PC-3 (cell line): Measurements from ENCODE around the gene PLA2G3. TPM values are rescaled to one million over a fixed set of nuclear protein-coding genes. Genes with fewer than 3 reads are reported as not detected.

ENCODE experiments used
- ATAC-seq: fragments of 200-7000 bp; cut with Tn5 transposase; 2 replicates; pipeline ENCODE4 v1.9.1; 2020; ENCODE audit warnings: mild to moderate bottlenecking, moderate library complexity
- BruUV-seq: library from RNA; stranded (reverse); fragments of 400-500 nt; replicated peaks from 2 replicates; lab custom pipeline; 2021; lab: Mats Ljungman, UMichigan
- CTCF ChIA-PET: fragments of 300-600 bp; sonication (Branson Sonifier 250); formaldehyde crosslinking; loops from one replicate; lab custom pipeline; 2022; ENCODE audit warnings: antibody characterized with exemption; lab: Charles Lee
- POLR2A ChIA-PET: fragments of 300-600 bp; sonication (Branson Sonifier 250); formaldehyde crosslinking; loops from one replicate; lab custom pipeline; 2022; ENCODE audit warnings: antibody characterized with exemption; ENCODE audit not compliant: unreplicated experiment; lab: Charles Lee
- DNase-seq: peaks from one replicate; pipeline ENCODE4 v3.0.0-alpha.2; 2015
- H2AFZ ChIP-seq: fragments of 300-600 bp; sonication (generic); 2 replicates; pipeline ENCODE4 v1.6.0; 2016; ENCODE audit warnings: antibody characterized with exemption, low read length
- H3F3A ChIP-seq: fragments of 300-600 bp; sonication (generic); one replicate; pipeline ENCODE4 v1.6.0; 2017; ENCODE audit warnings: antibody characterized with exemption, low read length, control low read depth, mild to moderate bottlenecking; ENCODE audit not compliant: unreplicated experiment
- H3K27ac ChIP-seq: fragments of 300-600 bp; sonication (generic); 2 replicates; pipeline ENCODE4 v1.5.1; 2016; ENCODE audit warnings: mild to moderate bottlenecking, low read length
- H3K27me3 ChIP-seq: fragments of 300-600 bp; sonication (generic); 2 replicates; pipeline ENCODE4 v1.6.1; 2016; ENCODE audit warnings: low read length, mixed read lengths
- H3K36me3 ChIP-seq: fragments of 300-600 bp; sonication (generic); 2 replicates; pipeline ENCODE4 v1.6.1; 2016; ENCODE audit warnings: low read depth, mixed run types, low read length, mixed read lengths
- H3K4me1 ChIP-seq: fragments of 300-600 bp; sonication (generic); 2 replicates; pipeline ENCODE4 v1.5.1; 2016; ENCODE audit warnings: low read length; ENCODE audit not compliant: insufficient read depth
- H3K4me2 ChIP-seq: fragments of 300-600 bp; sonication (generic); 2 replicates; pipeline ENCODE4 v1.6.0; 2016; ENCODE audit warnings: low read length
- H3K4me3 ChIP-seq: fragments of 300-600 bp; sonication (generic); 2 replicates; pipeline ENCODE4 v1.5.1; 2016; ENCODE audit warnings: mild to moderate bottlenecking, low read length, mixed read lengths
- H3K79me2 ChIP-seq: fragments of 300-600 bp; sonication (generic); 2 replicates; pipeline ENCODE4 v1.6.1; 2017; ENCODE audit warnings: low read length, mixed read lengths
- H3K9ac ChIP-seq: fragments of 300-600 bp; sonication (generic); 2 replicates; pipeline ENCODE4 v1.6.0; 2016; ENCODE audit warnings: mild to moderate bottlenecking, low read length
- H3K9me2 ChIP-seq: fragments of 300-600 bp; sonication (generic); replicated peaks from 2 replicates; pipeline ENCODE4 v1.6.1; 2016; ENCODE audit warnings: mixed run types, low read length, mixed read lengths
- H3K9me3 ChIP-seq: fragments of 300-600 bp; sonication (generic); 2 replicates; pipeline ENCODE4 v1.6.1; 2016; ENCODE audit warnings: low read length, mixed read lengths
- H4K20me1 ChIP-seq: fragments of 300-600 bp; sonication (generic); 2 replicates; pipeline ENCODE4 v1.6.1; 2016; ENCODE audit warnings: low read length, mixed read lengths
- EZH2 ChIP-seq: fragments of 300-600 bp; sonication (generic); IDR thresholded peaks from one replicate; pipeline ENCODE4 v1.6.1; 2017; ENCODE audit warnings: antibody characterized with exemption, mild to moderate bottlenecking, low read length; ENCODE audit not compliant: unreplicated experiment
- EZH2phosphoT487 ChIP-seq: fragments of 300-600 bp; sonication (generic); IDR thresholded peaks from 2 replicates; pipeline ENCODE4 v1.6.1; 2018; ENCODE audit warnings: mild to moderate bottlenecking, antibody characterized with exemption, low read length, borderline replicate concordance
- intact Hi-C: fragments of 100-400 bp; cut with micrococcal nuclease; formaldehyde crosslinking; loops from 2 replicates; pipeline ENCODE4 v1.9.0; 2023
- total RNA-seq: library from RNA; depleted of rRNA; stranded (reverse); fragments of >200 nt; gene quantifications from 2 replicates; pipeline ENCODE4 v1.2.3, GENCODE V29; 2014
- TF ChIP-seq, protein P1 (sequence below): fragments of 300-600 bp; sonication (generic); conservative IDR thresholded peaks from 2 replicates; pipeline ENCODE4 v1.5.1; 2017; ENCODE audit warnings: antibody characterized with exemption, low read depth, mild to moderate bottlenecking, low read length

PLA2G3 gene
- total RNA-seq, 1 experiment from 2014 or later: not detected

DNA sequence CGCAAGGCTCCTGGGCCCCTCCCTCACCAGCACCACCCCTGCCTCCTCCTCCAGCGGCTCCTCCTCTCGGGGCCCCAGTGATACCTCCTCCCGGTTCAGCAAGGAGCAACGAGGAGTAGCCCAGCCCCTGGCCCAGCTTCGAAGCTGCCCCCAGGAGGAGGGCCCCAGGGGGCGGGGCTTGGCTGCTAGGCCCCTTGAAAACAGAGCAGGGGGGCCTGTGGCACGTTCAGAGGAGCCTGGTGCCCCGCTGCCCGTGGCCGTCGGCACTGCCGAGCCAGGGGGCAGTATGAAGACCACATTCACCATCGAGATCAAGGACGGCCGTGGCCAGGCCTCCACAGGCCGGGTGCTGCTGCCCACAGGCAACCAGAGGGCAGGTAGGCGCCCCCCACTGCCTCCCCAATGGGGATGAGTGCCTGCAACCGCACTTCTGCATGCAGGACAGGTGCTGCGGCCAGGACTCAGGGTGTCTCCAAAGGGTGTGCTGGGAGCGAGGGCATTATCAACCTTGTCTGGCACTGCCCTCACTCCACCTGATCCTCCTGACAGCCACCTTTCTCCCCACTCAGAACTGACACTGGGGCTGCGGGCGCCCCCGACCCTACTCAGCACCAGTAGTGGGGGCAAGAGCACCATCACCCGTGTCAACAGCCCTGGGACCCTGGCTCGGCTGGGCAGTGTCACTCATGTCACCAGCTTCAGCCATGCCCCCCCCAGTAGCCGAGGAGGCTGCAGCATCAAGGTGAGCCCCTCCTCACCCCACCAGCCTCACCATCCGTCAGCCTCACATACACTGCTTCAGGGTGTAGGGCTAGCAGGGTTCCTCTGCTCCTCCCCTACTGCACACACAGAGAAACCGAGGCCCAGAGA is 49.0 kb downstream of the PLA2G3 start:
- TF ChIP-seq, protein P1, sequence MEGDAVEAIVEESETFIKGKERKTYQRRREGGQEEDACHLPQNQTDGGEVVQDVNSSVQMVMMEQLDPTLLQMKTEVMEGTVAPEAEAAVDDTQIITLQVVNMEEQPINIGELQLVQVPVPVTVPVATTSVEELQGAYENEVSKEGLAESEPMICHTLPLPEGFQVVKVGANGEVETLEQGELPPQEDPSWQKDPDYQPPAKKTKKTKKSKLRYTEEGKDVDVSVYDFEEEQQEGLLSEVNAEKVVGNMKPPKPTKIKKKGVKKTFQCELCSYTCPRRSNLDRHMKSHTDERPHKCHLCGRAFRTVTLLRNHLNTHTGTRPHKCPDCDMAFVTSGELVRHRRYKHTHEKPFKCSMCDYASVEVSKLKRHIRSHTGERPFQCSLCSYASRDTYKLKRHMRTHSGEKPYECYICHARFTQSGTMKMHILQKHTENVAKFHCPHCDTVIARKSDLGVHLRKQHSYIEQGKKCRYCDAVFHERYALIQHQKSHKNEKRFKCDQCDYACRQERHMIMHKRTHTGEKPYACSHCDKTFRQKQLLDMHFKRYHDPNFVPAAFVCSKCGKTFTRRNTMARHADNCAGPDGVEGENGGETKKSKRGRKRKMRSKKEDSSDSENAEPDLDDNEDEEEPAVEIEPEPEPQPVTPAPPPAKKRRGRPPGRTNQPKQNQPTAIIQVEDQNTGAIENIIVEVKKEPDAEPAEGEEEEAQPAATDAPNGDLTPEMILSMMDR: no peak
- no peak for TF ChIP-seq EZH2
- TF ChIP-seq EZH2phosphoT487: no peak
- Histone ChIP-seq H3K27me3 (no peaks in the 10 kb centered on the region), H3K4me2 (no peak overlapping the region), H3K27ac (no peak overlapping the region), H3K4me3 (no peak overlapping the region), H3K9me3 (no peaks in the 10 kb centered on the region), H3K36me3 (peaks cover 24% of the 10 kb centered on the region; the same call in 1 of the 2 replicates), H3K4me1 (peaks cover 3% of the 10 kb centered on the region; the same call in 1 of the 2 replicates), H3K79me2 (peaks cover 6% of the 10 kb centered on the region), H3F3A (no peaks in the 10 kb centered on the region), H3K9me2 (no peaks in the 10 kb centered on the region), H3K9ac (no peak overlapping the region), H4K20me1 (peaks cover 2% of the 10 kb centered on the region; the same call in 1 of the 2 replicates), H2AFZ (no peak overlapping the region)
- ChIA-PET POLR2A (no interaction called here), CTCF (no interaction called here)
- no peak for ATAC-seq
- no peak for DNase-seq
- intact Hi-C loops: no loop called here
- BruUV-seq: no TSS peak

DNA sequence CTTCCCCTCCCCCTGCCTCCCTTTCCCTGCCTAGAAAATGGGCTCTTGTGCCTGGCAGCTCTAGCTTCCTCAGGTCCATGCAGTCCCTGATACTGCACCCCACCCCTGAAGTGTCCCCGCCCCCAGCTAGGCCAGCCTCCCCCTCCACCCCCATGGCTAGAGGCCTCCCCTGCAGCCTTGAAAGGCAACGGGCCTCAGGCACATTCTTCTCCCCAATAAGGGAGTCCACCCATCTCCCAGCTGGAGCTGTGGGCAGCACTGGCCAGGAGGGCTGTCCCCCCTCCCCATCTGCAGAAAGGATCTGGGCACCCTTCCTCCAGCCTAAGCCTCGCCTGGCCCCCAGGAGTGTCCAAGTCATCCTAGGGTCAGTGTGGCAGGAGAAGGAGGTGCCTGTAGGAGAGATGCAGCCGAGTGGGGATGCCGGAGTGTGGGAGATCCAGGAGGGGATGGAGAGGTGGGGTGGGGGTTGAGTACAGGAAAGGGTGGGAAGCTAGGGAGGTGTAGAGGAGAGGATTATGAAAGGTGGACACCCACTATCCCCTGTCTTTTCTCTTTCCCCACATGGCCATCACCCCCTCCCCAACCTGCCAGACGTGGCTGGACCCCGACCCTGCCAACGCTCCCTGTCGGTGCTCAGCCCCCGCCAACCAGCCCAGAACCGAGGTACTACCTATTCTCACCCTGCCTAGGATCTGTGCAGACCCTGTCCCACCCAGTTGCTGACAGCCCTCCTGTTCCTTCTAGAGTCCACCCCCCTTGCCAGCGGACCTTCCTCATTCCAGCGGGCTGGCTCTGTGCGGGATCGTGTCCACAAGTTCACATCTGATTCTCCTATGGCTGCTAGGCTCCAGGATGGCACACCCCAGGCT is 49.9 kb downstream of the PLA2G3 start:
- Histone ChIP-seq H3K36me3 (peaks cover 28% of the 10 kb centered on the region; the same call in 1 of the 2 replicates), H3K9me3 (no peaks in the 10 kb centered on the region), H3K79me2 (peaks cover 15% of the 10 kb centered on the region), H3K4me3 (no peak overlapping the region), H3F3A (no peaks in the 10 kb centered on the region), H3K9ac (no peak overlapping the region), H3K9me2 (no peaks in the 10 kb centered on the region), H2AFZ (no peak overlapping the region), H3K4me2 (no peak overlapping the region), H4K20me1 (peaks cover 7% of the 10 kb centered on the region; the same call in 1 of the 2 replicates), H3K27ac (no peak overlapping the region), H3K27me3 (no peaks in the 10 kb centered on the region), H3K4me1 (peaks cover 8% of the 10 kb centered on the region)
- no peak for TF ChIP-seq EZH2
- TF ChIP-seq, protein P1: no peak
- no peak for TF ChIP-seq EZH2phosphoT487
- no TSS peak for BruUV-seq
- intact Hi-C loops: no loop called here
- CTCF ChIA-PET: no interaction called here
- ATAC-seq: no peak
- POLR2A ChIA-PET: no interaction called here
- no peak for DNase-seq
